ENCODE measurements around the gene C20orf204. TPM values are rescaled to one million over a fixed set of nuclear protein-coding genes. Genes with fewer than 3 reads are reported as not detected.

Gene C20orf204
- polyA plus RNA-seq, 1 donor, result 1.2 TPM

DNA sequence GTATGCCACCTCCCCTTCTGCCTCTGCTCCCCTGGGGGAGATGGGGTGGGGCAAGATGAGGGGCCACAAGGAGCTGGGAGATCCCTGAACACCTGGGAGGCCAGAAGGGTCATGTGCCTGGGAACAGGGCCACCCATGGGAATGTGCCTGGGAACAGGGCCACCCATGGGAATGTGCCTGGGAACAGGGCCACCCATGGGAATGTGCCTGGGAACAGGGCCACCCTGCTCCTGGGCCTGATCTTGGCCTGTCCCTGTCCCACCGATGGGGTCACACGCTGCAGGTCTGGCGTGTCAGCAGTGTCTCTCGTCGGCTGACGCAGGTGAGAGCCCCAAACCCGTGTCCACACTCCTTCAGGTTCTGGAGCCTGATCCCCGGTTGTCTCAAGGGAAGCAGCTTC, 39.0 kb downstream of the C20orf204 start:
- Histone ChIP-seq H3K27ac (ENCODE audit: low read length) (no peak overlapping the region), H3K36me3 (ENCODE audit: control insufficient read depth, insufficient read depth, low read length) (no peaks in the 10 kb centered on the region), H3K4me1 (ENCODE audit: control insufficient read depth, insufficient read depth, low read length) (peaks cover 14% of the 10 kb centered on the region), H3K4me3 (ENCODE audit: low read length) (no peak overlapping the region), H3K9me3 (ENCODE audit: control insufficient read depth, low read depth, low read length) (no peaks in the 10 kb centered on the region), H3K27me3 (ENCODE audit: control insufficient read depth, insufficient read depth, low read length) (peaks cover 15% of the 10 kb centered on the region)
- no CpG with 5 or more reads among the region's 8 CpGs for WGBS (ENCODE audit: insufficient coverage, low lambda C conversion rate)
- DNase-seq, result no peak

DNA sequence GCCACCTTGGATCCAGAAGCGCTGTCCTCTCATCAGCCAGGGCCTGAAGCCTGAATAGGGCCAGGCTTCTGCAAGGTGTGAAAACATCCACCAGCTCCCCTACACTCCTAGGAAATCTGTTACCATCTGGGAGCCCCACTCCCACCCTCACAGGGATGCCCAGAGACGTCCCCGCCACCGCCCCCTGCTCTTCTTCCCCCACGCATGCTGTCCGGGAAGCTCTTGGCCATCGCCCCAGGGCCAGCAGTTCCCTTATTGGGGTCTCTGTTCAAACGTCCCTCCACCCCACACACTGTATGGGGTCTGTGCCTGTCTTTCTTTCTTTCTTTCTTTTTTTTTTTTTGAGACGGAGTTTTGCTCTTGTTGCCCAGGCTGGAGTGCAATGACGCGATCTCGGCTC, 39.6 kb downstream of the C20orf204 start:
- Histone ChIP-seq H3K9me3 (ENCODE audit: control insufficient read depth, low read depth, low read length) (no peaks in the 10 kb centered on the region), H3K4me3 (ENCODE audit: low read length) (no peak overlapping the region), H3K4me1 (ENCODE audit: control insufficient read depth, insufficient read depth, low read length) (peaks cover 14% of the 10 kb centered on the region), H3K27me3 (ENCODE audit: control insufficient read depth, insufficient read depth, low read length) (peaks cover 21% of the 10 kb centered on the region), H3K27ac (ENCODE audit: low read length) (no peak overlapping the region), H3K36me3 (ENCODE audit: control insufficient read depth, insufficient read depth, low read length) (no peaks in the 10 kb centered on the region)
- no peak for DNase-seq
- 100% methylated on average over 1 of the region's 12 CpGs for WGBS (ENCODE audit: insufficient coverage, low lambda C conversion rate)

DNA sequence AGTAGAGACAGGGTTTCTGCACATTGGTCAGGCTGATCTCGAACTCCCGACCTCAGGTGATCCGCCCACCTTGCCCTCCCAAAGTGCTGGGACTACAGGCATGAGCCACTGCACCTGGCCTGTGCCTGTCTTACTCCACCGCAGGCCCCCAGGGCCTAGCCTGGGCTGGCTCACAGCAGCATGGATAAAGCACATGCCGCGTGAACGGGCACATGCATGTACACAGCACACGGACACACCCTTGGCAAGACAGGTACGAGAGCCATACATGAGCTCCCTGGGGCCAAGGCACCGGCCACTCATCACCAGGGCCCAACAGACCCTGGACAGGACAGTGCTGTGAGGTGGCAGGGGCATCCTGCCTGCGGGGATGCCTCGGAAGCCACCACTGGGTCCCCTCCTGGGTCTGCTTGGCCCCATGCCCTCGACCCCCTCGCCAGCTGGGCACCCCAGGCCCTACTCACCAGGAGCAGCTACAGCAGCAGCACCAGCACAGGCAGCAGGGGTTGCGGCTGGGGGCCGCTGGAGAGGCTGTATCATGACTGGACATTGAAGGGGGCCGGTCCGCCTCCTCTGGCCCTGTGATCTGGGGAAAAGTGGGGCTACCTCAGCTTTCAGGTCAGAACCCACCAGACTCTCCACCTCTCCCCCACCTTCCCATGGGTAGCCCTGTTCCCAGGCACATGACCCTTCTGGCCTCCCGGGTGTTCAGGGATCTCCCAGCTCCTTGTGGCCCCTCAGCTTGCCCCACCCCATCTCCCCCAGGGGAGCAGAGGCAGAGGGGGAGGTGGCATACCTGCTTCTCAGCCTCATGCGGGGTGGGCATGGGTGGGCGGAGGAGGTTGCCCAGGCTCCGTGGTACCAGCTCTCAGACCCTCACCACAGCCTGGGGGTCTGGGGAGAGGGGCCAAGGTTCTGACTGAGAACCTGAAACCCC, 40.3 kb downstream of the C20orf204 start:
- H3K4me1 ChIP-seq (ENCODE audit: control insufficient read depth, insufficient read depth, low read length), result peaks cover 14% of the 10 kb centered on the region
- peaks cover 27% of the 10 kb centered on the region for H3K27me3 ChIP-seq (ENCODE audit: control insufficient read depth, insufficient read depth, low read length)
- no peak overlapping the region for H3K27ac ChIP-seq (ENCODE audit: low read length)
- H3K9me3 ChIP-seq (ENCODE audit: control insufficient read depth, low read depth, low read length), result no peaks in the 10 kb centered on the region
- WGBS (ENCODE audit: insufficient coverage, low lambda C conversion rate), result no CpG with 5 or more reads among the region's 22 CpGs
- no peak for DNase-seq
- no peak overlapping the region for H3K4me3 ChIP-seq (ENCODE audit: low read length)
- H3K36me3 ChIP-seq (ENCODE audit: control insufficient read depth, insufficient read depth, low read length), result no peaks in the 10 kb centered on the region

DNA sequence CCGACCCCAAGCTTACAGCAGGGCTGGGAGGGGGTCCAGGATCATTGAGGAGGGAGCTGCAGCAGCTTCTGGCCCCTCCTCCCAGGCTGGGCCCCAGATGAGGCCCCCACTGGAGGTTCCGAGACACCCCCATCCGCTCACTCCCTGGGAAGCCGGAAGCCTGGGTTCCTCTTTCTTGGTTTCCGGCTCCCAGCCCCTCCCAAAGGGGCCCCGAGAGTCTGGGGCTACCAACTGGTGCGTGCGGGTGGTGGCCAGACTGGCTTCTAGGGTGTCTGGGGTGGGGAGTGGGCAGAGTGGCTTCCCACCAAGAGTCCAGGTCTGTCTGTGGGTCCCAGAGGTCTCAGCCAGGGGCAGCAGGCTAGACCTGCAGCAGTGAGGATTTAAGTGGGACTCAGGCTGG, 41.1 kb downstream of the C20orf204 start:
- Histone ChIP-seq H3K4me3 (ENCODE audit: low read length) (no peak overlapping the region), H3K4me1 (ENCODE audit: control insufficient read depth, insufficient read depth, low read length) (peaks cover 14% of the 10 kb centered on the region), H3K9me3 (ENCODE audit: control insufficient read depth, low read depth, low read length) (no peaks in the 10 kb centered on the region), H3K27me3 (ENCODE audit: control insufficient read depth, insufficient read depth, low read length) (peaks cover 35% of the 10 kb centered on the region), H3K27ac (ENCODE audit: low read length) (no peak overlapping the region), H3K36me3 (ENCODE audit: control insufficient read depth, insufficient read depth, low read length) (no peaks in the 10 kb centered on the region)
- no CpG with 5 or more reads among the region's 8 CpGs for WGBS (ENCODE audit: insufficient coverage, low lambda C conversion rate)
- DNase-seq, result no peak

GRCh38 chr20:64077541-64077875, 41.5 kb downstream of the C20orf204 start:
- Histone ChIP-seq H3K4me3 (ENCODE audit: low read length) (no peak overlapping the region), H3K27me3 (ENCODE audit: control insufficient read depth, insufficient read depth, low read length) (peaks cover 39% of the 10 kb centered on the region), H3K9me3 (ENCODE audit: control insufficient read depth, low read depth, low read length) (no peaks in the 10 kb centered on the region), H3K36me3 (ENCODE audit: control insufficient read depth, insufficient read depth, low read length) (no peaks in the 10 kb centered on the region), H3K27ac (ENCODE audit: low read length) (no peak overlapping the region), H3K4me1 (ENCODE audit: control insufficient read depth, insufficient read depth, low read length) (peaks cover 14% of the 10 kb centered on the region)
- WGBS (ENCODE audit: insufficient coverage, low lambda C conversion rate), result no CpG with 5 or more reads among the region's 7 CpGs
- DNase-seq, result no peak

GRCh38 chr20:64077876-64078551, 42.0 kb downstream of the C20orf204 start:
- Histone ChIP-seq H3K27ac (ENCODE audit: low read length) (no peak overlapping the region), H3K4me1 (ENCODE audit: control insufficient read depth, insufficient read depth, low read length) (peaks cover 16% of the 10 kb centered on the region), H3K36me3 (ENCODE audit: control insufficient read depth, insufficient read depth, low read length) (no peaks in the 10 kb centered on the region), H3K27me3 (ENCODE audit: control insufficient read depth, insufficient read depth, low read length) (peaks cover 44% of the 10 kb centered on the region), H3K4me3 (ENCODE audit: low read length) (peak overlapping the region; percentile 0), H3K9me3 (ENCODE audit: control insufficient read depth, low read depth, low read length) (no peaks in the 10 kb centered on the region)
- 93% methylated on average over 3 of the region's 15 CpGs for WGBS (ENCODE audit: insufficient coverage, low lambda C conversion rate)
- no peak for DNase-seq

DNA sequence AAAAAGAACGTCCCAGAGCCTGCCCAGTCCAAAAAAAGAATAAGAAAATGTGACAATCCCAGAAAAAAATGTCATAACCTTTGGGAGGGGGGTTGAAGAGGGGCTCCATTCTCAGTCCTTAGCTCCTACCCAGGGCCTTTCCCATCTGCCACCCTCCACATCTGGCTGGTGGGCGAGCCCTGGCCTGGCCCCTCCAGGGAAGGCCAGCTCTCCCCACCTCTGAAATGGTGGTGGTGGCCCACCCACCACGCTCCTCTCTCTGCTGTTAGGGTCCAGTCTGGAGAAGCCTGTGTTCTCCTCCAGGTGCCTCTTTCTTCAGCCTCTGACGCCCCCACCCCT, 42.9 kb downstream of the C20orf204 start:
- H3K27me3 ChIP-seq (ENCODE audit: control insufficient read depth, insufficient read depth, low read length), result peaks cover 52% of the 10 kb centered on the region
- H3K9me3 ChIP-seq (ENCODE audit: control insufficient read depth, low read depth, low read length), result no peaks in the 10 kb centered on the region
- H3K36me3 ChIP-seq (ENCODE audit: control insufficient read depth, insufficient read depth, low read length), result no peaks in the 10 kb centered on the region
- H3K4me3 ChIP-seq (ENCODE audit: low read length), result peak overlapping the region; percentile 56
- H3K27ac ChIP-seq (ENCODE audit: low read length), result no peak overlapping the region
- no peak for DNase-seq
- no CpG with 5 or more reads among the region's 4 CpGs for WGBS (ENCODE audit: insufficient coverage, low lambda C conversion rate)
- H3K4me1 ChIP-seq (ENCODE audit: control insufficient read depth, insufficient read depth, low read length), result peaks cover 20% of the 10 kb centered on the region

DNA sequence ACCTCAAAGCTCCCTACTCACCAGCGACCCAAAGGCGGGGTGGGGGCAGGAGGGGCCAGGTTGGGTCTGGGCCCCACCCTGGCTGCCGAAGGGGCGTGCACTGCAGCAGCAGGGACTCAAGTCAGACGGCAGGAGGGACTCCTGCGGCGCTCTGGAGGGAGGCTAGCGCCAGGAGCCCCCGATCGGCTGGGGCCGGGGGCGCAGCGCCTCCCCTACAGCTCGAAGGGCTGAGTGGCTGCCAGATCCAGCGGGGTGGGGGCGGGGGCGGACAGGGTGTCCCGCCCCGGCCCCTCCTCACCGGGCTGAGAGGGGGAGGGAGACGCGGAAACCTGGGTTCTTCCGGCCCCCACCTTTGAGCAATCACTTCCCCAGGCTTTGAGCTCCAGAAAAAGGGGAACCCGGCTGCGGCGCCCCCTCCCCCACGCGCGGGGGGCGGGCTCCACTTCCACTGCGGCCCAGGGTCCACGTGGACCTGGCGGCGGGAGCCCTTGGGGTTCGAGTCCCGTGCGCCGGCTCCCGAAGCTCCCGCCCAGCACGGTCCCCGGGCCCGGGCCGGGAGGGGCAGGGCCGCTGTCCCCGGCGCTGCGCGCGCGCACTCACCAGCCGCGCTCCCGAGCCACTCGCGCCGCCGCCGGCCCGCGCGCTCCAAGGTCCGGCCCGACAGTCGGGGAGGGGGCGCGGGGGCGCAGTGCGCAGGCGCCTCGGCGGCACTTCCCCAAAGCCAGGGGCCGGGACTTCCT, 43.5 kb downstream of the C20orf204 start, which contains the start of gene RGS19:
RGS19 (minus strand) TSS at position 246 of the 740 bp plus-strand sequence. CDS start 2,632 bp downstream, outside the sequence.
- H3K9me3 ChIP-seq (ENCODE audit: control insufficient read depth, low read depth, low read length), result peaks cover under 1% of the 10 kb centered on the region
- peaks cover 22% of the 10 kb centered on the region for H3K4me1 ChIP-seq (ENCODE audit: control insufficient read depth, insufficient read depth, low read length)
- DNase-seq, result peak in 1 of 2 donors; percentile 74
- no CpG with 5 or more reads among the region's 73 CpGs for WGBS (ENCODE audit: insufficient coverage, low lambda C conversion rate)
- peak within 1 kb of the TSS; percentile 56 for H3K4me3 ChIP-seq (ENCODE audit: low read length)
- H3K27ac ChIP-seq (ENCODE audit: low read length), result no peak within 1 kb of the TSS
- no peaks in the 10 kb centered on the region for H3K36me3 ChIP-seq (ENCODE audit: control insufficient read depth, insufficient read depth, low read length)
- H3K27me3 ChIP-seq (ENCODE audit: control insufficient read depth, insufficient read depth, low read length), result peaks cover 56% of the 10 kb centered on the region

- WGBS (ENCODE audit: insufficient coverage, low lambda C conversion rate), result no CpG with 5 or more reads among the region's 62 CpGs
- Histone ChIP-seq H3K36me3 (ENCODE audit: control insufficient read depth, insufficient read depth, low read length) (no peaks in the 10 kb centered on the region), H3K4me3 (ENCODE audit: low read length) (peak within 1 kb of the TSS; percentile 56), H3K9me3 (ENCODE audit: control insufficient read depth, low read depth, low read length) (peaks cover 3% of the 10 kb centered on the region), H3K4me1 (ENCODE audit: control insufficient read depth, insufficient read depth, low read length) (peaks cover 27% of the 10 kb centered on the region), H3K27me3 (ENCODE audit: control insufficient read depth, insufficient read depth, low read length) (peaks cover 63% of the 10 kb centered on the region), H3K27ac (ENCODE audit: low read length) (no peak within 1 kb of the TSS)
- DNase-seq, result no peak
Measured at GRCh38 chr20:64080013-64080812, 44.2 kb downstream of the C20orf204 start, which contains the start of gene OPRL1. Gene OPRL1, plus strand, starts transcription at chr20:64080082. Its CDS starts 12,639 bp downstream, at chr20:64092721.

Data from large intestine (tissue), 3 donors.